ENCODE results near the gene GPANK1.

- TF ChIP-seq POLR2A (IDR thresholded peaks at IDR 0.05; ENCODE audit: low read depth, low read length) (no peak), USF2 (IDR thresholded peaks at IDR 0.05; ENCODE audit: low read depth, low read length) (no peak), CTCF (conservative IDR thresholded peaks at IDR 0.05; ENCODE audit: low read depth, low read length) (no peak)
Observed at GRCh38 chr6:31692886-31693285, 28.1 kb upstream of the GPANK1 start.

Measured in IMR-90 (cell line).